ENCODE data around the gene ASPDH. TPM values are rescaled to one million over a fixed set of nuclear protein-coding genes. Genes with fewer than 3 reads are reported as not detected.

ASPDH gene
- total RNA-seq, result not detected in 2 replicates

DNA sequence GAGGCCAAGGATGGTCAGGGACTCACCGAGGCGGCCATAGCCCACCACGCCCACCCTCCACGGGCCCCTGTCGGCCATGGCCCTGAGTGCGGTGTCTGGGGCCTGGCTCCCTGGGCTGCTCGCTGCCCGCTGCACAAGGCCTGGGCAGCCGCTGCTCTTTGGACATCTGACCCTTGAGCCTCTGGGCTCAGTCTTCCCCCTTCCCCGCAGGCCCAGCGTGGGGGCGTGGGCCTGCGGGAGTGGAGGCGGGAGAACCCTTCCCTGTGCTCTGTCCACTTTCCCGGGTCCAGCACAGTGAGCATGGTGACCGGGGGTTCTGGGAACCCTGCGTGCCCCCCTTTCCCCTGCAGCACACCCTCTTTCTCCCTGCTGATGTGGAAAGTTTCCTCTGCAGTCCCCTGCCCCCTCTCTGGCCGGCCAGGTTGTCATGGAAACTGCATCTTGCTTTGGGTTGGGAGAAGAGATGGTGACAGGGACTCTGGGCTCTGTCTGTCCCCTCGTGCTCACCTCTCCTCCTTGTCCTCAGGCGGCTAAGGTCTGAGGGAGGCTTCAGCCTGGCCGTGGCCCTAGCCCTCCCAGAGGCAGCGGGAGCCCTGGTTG, at the start of gene ASPDH:
ASPDH (minus strand) TSS at position 168 of the 600 bp plus-strand sequence; CDS start at position 78, 90 bp downstream.

DNA sequence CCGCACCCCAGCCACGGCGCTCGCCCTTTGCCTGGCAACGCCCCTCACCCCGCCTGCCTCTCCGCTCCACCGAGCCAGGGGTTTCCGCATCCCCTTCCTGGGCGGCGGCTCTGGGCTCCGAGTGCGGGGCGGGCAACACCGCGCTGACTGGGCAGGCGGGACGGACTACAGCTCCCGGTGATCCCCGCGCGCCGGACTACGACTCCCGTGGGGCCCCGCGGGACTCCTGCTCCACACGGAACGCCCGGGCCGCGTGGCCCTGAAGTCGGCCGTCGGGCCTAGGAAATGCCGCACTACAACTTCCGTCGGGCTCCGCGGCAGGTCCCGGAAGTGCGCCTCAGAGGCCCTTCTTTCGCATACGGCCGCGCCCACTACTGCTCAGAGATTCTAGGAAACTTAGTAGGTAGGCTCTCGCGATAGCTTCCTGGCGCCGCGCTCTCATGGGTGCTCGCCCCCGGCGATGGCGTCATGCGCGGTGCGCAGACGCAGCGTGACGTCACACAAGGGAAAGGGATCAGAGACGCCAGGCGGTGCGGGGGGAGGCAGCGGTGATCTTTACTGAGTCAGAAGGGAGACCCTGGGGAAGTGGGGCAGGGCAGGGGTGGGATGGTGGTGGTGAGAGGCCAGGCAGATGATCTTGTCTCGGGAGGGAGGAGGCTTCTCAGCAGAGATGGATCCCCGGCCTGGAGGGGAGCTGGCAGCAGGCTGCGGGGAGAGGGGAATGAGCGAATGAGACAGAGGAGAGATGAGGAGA, 2.5 kb downstream of the ASPDH start, which contains the start of gene JOSD2:
JOSD2 (minus strand) TSS at position 123 of the 754 bp plus-strand sequence. CDS start 760 bp downstream, outside the sequence.

DNA sequence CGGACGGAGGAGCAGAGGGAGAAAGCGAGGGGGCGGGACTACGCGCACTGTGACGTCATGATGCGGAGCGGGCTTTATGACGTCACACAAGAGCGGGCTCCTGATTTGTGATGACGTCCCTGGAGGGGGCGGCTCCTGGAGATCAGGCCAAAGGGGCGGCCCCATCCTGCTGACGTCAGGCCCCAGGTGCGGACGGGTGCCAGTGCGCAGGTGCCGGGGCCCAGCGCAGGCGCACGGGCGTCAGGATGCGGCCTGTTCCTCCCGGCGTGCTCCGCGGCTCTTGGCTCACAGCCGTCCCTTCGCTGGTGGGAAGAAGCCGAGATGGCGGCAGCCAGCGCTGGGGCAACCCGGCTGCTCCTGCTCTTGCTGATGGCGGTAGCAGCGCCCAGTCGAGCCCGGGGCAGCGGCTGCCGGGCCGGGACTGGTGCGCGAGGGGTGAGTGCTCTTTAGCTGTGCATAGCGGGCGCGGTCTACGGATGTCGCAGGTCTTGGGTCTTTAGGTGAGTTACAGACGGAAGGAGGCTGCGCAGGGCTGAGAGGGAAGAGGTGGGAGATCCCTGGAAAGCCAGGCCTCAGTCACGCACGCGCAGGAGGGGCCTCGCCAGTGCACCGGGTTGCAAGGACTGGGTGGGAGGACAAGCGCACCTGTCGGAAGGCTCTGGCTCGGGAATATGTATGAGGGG, 37.3 kb downstream of the ASPDH start, which contains the start of the genes EMC10 and GARIN5A:
EMC10 (plus strand) TSS at position 284 of the 683 bp plus-strand sequence; CDS start at position 322, 38 bp downstream.
GARIN5A (minus strand) TSS at position 625 of the 683 bp plus-strand sequence; CDS start at position 165, 460 bp downstream.

Other genes with a start within 250 kb of the ASPDH start
- gene KCNC3, start 184.5 kb downstream of the ASPDH start, total RNA-seq, result 0.09 TPM in 1 of 2 replicates, not detected in the other
- gene NAPSA, start 148.3 kb downstream of the ASPDH start, total RNA-seq, result under 0.01 and 0.18 TPM in 2 replicates
- 79.9 and 95.2 TPM in 2 replicates for gene NR1H2, start 137.5 kb downstream of the ASPDH start, total RNA-seq
- 12.2 and 13.2 TPM in 2 replicates for gene POLD1, start 129.6 kb downstream of the ASPDH start, total RNA-seq
- not detected in 2 replicates for gene SPIB, start 95.0 kb downstream of the ASPDH start, total RNA-seq
- gene MYBPC2, start 81.0 kb downstream of the ASPDH start, total RNA-seq, result not detected in 2 replicates
- gene EMC10, start 37.4 kb downstream of the ASPDH start, total RNA-seq, result 30.2 and 33.5 TPM in 2 replicates
- 0.09 and 0.28 TPM in 2 replicates for gene GARIN5A, start 37.1 kb downstream of the ASPDH start, total RNA-seq
- gene JOSD2, start 2.7 kb downstream of the ASPDH start, total RNA-seq, result 36.1 and 38.2 TPM in 2 replicates
- gene LRRC4B, start 54.5 kb upstream of the ASPDH start, total RNA-seq, result 0.14 and 0.18 TPM in 2 replicates
- 0.09 TPM in 1 of 2 replicates, not detected in the other for gene SYT3, start 126.0 kb upstream of the ASPDH start, total RNA-seq
- gene C19orf81, start 135.5 kb upstream of the ASPDH start, total RNA-seq, result not detected in 2 replicates
- gene SHANK1, start 205.9 kb upstream of the ASPDH start, total RNA-seq, result 2.5 and 3.1 TPM in 2 replicates
- gene CLEC11A, start 209.5 kb upstream of the ASPDH start, total RNA-seq, result 33.6 and 37.0 TPM in 2 replicates

Data from smooth muscle cell of bladder (primary cell).